PC-9 (cell line): Measurements from ENCODE around the gene B9D1.

ENCODE experiments used
- EZH2 ChIP-seq: fragments of 200-600 bp; sonication (generic); IDR thresholded peaks from 2 replicates; pipeline ENCODE4 v1.8.0; 2017; ENCODE audit warnings: antibody characterized with exemption, low read depth
- TF ChIP-seq, protein P1 (sequence below): fragments of 200-600 bp; sonication (generic); conservative IDR thresholded peaks from 2 replicates; pipeline ENCODE4 v1.6.1; 2017; ENCODE audit warnings: mixed run types, antibody characterized with exemption, mild to moderate bottlenecking, moderate library complexity

- TF ChIP-seq, protein P1, sequence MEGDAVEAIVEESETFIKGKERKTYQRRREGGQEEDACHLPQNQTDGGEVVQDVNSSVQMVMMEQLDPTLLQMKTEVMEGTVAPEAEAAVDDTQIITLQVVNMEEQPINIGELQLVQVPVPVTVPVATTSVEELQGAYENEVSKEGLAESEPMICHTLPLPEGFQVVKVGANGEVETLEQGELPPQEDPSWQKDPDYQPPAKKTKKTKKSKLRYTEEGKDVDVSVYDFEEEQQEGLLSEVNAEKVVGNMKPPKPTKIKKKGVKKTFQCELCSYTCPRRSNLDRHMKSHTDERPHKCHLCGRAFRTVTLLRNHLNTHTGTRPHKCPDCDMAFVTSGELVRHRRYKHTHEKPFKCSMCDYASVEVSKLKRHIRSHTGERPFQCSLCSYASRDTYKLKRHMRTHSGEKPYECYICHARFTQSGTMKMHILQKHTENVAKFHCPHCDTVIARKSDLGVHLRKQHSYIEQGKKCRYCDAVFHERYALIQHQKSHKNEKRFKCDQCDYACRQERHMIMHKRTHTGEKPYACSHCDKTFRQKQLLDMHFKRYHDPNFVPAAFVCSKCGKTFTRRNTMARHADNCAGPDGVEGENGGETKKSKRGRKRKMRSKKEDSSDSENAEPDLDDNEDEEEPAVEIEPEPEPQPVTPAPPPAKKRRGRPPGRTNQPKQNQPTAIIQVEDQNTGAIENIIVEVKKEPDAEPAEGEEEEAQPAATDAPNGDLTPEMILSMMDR, result no peak
- TF ChIP-seq EZH2, result no peak
Observed at GRCh38 chr17:19359856-19360255, 2.7 kb downstream of the B9D1 start.
